Measurements from ENCODE around the gene GFER.
A peak's percentile ranks its signal among the peaks of the same experiment; 100 is the strongest.
"Not testable (repeated sequence)": the region's sequence is repeated elsewhere in the genome, so short reads cannot be mapped to it uniquely, and the experiment has no call there.

The GFER gene

DNA sequence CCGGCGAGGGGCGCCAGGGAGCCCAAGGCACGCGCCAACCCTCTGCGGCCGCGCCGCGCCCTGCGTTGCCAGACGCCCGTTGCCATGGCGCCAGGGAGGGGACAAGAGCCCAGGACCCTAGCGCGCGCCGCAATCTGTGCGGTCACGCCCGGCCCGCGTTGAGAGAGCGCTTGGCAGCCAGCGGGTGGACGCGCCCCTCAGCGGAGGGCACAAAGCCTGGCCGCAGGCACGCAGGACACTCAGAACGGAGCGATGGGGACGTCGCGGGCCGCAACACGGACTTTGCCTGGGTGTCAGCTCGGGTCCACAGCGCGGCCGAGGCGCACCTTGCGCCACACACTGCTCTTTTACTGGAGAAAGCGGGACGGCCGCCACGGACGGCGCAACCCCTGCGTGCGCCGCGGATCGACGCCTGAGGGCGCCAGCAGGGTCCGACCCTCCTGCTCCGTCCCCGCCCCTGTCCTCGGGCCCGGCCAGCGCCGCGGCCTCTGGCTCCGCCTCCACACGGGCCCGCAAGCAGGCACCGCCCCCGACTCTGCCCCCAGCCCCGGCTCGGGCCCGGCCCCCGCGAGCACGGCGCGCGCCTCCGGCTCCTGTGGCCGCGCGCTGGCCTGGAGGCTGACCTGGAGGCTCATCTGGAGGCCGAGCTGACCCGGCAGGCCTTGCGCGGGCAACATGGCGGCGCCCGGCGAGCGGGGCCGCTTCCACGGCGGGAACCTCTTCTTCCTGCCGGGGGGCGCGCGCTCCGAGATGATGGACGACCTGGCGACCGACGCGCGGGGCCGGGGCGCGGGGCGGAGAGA lies at the start of gene GFER:
GFER (plus strand) TSS at position 650 of the 803 bp plus-strand sequence; CDS start at position 676, 26 bp downstream.
- no peak for DNase-seq (ENCODE audit: low read depth in 3 of 3, low spot score in 1 of 3)

DNA sequence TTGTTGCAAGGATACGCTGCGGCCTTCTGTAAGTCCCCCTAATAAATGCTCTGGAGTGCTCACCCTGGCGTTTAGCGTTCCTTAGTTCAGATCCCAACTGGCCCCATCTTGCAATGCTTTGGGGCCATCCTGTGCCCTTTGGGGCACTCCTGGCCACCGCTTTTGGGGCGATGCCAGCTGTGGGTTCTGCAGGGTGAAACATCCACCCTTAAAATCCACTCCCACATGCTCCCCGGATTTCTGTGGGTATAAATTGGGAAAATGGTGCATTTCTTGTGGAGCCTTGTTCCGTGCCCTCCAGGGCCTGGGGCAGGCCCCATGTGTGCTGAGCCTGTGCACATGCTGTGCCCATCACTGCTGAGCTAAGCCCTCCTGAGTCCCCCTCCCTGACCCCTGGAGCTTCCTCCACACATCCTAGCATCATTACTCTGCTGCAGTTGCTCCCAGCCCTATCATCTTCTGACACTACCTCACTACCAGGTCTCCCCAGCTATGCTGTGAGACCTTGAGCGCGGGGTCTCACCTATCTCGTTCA lies 47.0 kb upstream of the GFER start:
- DNase-seq (ENCODE audit: low read depth in 3 of 3, low spot score in 1 of 3): no peak

DNA sequence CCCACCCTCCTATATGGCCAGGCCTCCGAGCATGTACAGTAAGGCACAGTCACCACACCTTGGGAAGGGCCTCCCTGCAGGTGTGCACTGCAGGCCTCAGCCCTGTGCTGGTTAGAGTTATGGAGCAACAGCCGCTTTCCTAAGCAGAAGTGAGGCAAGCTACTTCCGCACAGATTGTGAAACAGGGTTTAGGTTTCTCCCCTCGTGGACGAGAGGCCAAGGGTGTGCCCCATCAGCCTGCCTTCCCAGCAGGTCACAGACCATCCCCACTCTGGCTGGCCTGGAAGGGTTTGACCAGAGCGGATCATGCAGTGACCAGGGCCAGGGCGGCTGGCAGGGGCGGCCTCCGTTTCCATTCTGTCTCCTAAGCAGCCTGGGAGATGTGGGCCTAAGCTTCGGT lies 45.7 kb upstream of the GFER start:
- no peak for DNase-seq (ENCODE audit: low read depth in 3 of 3, low spot score in 1 of 3)

DNA sequence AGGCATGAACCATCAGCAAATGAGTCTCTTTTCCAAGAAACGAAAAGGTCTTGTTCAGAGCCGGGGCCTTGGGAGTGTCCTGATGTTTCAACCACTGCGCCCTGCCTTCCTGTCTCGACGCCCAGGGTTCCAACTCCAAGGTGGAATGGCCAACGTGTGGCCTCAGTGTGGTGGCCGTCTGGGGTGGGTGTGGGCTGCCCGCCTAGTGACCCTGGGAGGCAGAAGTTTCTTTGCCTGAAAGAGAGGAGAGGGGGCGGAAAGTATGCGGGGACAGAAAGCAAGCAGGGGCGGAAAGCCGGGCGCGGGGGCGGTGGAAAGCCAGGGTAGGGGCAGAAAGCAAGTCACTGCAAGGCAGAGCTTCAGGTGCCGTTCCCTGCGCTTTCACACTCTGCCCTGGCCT lies 45.1 kb upstream of the GFER start:
- no peak for DNase-seq (ENCODE audit: low read depth in 3 of 3, low spot score in 1 of 3)

DNA sequence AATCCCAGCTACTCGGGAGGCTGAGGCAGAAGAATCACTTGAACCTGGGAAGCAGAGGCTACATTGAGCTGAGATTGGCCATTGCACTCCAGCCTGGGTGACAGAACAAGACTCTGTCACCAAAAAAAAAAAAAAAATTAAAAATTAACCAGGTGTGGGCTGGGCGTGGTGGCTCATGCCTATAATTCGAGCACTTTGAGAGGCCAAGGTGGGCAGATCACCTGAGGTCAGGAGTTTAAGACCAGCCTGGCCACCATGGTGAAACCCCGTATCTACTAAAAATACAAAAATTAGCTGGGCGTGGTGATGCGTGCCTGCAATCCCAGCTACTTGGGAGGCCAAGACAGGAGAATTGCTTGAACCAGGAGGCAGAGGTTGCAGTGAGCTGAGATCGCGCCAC lies 44.2 kb upstream of the GFER start:
- not testable (repeated sequence) for DNase-seq (ENCODE audit: low read depth in 3 of 3, low spot score in 1 of 3)

DNA sequence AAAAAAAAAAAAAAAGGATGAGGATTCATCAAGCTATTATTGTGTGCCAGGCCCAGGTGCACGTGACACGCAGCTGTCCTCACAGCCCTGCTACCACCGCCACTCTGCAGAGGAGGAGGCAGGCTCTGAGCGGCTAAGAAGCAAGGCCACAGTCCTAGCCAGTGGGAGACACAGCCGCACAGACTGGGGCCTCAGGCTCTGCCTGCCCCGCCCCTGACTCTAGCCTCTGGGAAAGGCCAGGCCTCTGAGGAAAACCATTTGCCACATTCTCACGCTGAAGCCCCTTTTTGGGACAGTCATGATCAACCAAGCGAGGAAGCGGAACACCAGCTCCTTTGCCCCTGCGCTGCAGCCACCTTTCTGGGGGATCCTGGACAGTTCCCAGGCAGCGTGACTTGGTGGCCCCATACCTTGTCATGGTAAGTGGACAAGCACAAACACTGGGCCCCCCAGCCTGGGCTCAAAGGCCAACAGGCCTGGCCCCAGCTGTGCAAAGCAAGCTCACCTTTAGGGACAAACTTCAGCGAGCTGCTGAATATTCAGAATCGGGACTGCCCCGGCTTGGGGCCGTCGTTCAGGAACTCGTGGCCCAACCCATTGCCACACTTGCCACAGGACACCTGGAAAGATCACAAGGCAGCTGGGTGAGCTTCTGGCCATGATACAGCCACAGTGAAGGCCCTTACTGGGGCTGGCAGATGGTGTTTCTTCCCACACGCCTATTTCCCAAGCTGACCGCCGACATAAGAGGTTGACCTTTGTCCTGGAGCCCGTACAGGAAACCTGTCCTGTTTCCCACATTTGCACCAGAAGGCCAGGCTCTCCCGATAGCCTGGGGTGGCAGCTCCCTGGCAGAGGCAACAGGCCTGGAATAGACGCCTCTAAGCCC lies 43.5 kb upstream of the GFER start:
- no peak for DNase-seq (ENCODE audit: low read depth in 3 of 3, low spot score in 1 of 3)

DNA sequence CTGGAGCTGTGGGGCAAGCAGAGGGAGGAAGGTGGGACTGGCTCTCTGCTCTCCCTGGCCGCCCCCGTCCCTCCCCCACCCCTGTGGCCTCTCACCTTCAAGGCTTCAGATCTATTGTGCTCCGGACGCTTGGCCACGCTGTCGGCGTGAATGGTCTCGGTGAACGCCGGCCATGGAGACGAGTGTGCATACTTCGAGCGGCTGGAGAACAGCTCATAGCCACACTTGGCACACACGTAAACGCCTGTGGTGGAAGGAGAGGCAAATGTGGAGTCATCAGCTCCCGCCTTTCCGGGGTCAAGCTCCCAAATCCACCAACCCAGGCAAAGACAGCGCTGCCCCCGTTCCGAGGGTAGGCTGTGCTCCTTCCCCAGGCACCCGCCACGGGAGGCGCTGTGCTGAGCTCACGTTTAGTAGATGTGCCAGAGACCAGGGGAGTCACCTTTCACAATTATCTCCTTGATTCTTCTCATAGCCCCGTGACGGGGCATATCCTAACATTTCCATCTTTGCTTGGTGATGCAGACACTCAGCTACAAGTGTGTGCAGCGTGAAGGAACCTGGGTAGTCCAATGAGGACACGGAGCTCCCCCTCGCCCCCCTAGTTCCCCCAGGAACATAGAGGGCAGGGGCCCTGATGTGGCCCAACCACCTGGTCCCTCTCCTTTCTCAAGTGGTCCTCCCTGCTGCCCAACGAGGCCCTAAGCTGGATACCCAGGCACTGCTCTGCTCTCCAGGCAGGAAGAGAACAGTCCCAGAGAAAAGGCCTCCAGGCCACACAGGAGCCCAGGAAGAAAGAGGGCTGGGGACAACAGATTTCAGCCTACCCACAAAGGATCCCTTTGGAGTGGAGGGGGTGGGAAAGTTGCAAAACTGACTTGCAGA lies 42.6 kb upstream of the GFER start:
- no peak for DNase-seq (ENCODE audit: low read depth in 3 of 3, low spot score in 1 of 3)

DNA sequence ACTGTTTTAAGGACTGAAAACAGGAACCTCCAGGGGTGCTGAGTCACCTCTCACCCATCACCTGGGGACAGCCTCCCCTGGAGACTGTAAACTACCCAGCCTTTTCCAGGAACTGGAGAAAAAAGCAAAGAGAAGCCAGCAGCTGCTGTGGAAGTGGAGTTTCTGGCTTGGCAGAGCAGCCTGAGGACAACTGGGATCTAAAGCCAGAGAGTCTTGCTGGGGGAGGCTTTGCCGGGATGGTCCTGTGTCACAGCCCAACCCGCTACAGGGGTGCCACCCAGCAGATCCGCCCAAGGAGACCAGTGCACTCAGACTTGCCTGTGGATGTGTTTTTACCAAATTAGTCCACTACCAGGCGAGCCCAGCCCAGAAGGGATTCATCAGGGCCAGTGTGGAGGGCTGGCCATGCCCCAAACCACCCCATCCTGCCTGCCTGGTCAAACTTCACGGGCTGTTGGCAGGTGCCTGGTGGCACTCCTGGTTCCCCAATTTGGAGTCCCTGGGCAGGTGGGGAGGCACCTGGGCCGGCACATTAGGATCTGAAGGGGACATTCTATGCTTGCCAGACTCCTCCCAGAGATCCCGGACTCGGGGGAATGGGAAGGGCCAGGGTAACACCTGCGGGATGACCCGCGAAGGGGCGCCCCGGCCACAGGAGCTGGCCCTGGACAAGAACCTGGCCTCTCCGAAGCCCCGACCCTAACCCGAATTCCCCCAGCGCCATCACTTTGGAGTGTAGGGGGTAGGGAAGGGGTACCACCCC lies 41.8 kb upstream of the GFER start:
- no peak for DNase-seq (ENCODE audit: low read depth in 3 of 3, low spot score in 1 of 3)

DNA sequence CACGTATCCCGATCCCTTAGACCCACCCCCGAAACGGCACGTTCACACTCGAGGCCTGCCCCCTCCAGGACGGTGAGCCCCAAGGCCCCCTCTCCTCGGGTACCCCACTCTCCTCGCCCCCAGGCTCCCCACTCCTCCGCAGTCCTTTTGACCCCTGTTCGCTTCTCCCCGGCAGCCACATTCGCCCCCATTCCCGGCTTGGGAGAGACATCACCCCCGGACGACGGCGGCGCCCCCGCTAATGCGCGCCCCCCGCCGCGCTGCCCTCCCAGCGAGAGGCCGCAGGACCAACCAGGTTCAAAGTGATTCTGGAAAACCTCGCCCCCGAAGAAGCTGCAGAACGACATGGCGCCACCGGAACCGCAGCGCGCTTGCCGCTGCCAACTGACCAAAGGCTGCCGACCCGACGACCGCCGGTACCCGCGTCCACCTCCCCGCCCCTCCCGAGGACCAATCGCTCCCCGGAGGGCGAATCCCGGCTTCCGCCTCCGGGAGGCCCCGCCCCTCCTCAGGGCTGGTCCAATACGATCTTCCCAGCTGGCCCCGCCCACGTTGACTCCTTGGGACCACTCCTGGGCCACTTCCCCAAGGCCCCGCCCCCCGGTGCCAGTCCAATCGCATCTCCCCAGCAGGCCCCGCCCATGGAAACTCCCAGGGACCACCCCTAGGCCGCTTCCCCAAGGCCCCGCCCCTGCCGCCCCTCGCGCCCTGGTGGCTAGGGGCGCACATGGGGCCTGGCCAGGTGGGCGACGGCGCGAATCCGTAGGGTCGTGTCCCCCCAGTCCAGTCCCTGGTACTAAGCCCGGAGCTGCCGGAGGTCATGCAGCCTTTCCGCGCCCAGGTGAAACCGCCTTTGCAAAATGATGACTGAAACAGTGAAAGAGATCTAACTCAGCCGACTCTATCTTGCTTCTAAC lies 40.9 kb upstream of the GFER start, which contains the start of gene MSRB1:
MSRB1 (minus strand) TSS at position 390 of the 917 bp plus-strand sequence; CDS start at position 347, 43 bp downstream.
- DNase-seq (ENCODE audit: low read depth in 3 of 3, low spot score in 1 of 3): peak; percentile 95 to 99 (median 98)

DNA sequence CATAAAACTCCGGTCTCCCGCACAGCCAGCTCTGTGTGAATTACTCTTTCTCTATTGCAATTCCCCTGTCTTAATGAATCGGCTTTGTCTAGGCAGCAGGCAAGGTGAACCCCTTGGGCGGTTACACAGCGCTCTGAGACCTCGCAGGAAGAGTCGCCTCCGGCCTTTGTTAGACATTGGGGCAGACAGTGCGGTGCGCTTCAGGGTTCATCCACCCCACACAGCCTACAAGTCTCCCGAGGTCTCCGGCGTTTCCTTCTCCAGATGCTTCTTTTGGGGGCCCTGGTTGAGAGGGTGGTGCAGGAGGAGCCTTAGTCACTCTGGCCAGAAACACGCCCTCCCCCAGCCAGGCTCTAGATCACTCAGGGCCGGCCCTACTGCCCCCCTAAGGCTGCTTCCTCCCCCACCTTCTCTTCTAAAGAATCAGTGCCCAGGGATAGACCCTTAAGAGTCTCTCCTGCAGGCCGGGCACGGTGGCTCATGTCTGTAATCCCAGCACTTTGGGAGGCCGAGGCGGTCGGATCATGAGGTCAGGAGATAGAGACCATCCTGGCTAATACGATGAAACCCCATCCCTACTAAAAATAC lies 39.3 kb upstream of the GFER start:
- DNase-seq (ENCODE audit: low read depth in 3 of 3, low spot score in 1 of 3): no peak

DNA sequence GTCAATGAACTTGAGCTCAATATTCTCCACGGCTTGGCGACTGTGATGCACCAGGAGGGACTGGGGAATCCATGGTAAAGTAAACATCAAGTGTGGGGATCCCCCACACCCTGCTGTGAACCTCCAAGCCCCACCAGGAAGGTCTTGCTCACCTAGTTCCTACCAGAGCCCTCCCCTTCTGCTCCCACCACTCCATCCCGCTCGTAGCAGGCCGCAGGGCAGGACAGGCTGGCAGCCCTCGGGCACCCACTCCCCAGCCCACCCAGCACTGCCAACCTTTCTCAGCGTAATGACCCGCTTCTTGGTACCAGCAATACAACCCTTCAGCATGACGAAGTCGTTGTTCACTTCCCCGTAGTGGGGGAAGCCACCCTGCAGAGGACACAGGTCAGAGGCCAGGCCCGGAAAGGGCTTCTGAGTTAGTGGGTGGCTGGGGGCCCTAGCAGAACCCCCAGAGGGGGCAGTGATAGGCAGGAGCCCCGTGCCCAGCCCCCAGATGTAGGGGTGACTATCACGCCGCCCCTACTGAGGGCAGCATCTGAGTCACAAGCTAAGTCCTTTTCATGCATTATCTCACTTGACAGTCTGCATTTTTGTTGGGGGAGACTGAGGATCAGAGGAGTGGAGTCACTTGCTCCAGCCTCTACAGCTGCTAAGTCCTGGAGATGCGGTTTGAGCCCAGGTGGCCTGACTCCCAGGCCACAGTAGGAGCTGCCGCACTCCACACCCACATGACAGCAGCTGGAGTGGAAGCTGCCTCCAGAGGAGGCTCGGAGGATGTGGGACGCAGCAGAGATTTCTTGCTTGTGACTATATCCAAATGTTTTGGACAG lies 38.2 kb upstream of the GFER start:
- no peak for DNase-seq (ENCODE audit: low read depth in 3 of 3, low spot score in 1 of 3)

DNA sequence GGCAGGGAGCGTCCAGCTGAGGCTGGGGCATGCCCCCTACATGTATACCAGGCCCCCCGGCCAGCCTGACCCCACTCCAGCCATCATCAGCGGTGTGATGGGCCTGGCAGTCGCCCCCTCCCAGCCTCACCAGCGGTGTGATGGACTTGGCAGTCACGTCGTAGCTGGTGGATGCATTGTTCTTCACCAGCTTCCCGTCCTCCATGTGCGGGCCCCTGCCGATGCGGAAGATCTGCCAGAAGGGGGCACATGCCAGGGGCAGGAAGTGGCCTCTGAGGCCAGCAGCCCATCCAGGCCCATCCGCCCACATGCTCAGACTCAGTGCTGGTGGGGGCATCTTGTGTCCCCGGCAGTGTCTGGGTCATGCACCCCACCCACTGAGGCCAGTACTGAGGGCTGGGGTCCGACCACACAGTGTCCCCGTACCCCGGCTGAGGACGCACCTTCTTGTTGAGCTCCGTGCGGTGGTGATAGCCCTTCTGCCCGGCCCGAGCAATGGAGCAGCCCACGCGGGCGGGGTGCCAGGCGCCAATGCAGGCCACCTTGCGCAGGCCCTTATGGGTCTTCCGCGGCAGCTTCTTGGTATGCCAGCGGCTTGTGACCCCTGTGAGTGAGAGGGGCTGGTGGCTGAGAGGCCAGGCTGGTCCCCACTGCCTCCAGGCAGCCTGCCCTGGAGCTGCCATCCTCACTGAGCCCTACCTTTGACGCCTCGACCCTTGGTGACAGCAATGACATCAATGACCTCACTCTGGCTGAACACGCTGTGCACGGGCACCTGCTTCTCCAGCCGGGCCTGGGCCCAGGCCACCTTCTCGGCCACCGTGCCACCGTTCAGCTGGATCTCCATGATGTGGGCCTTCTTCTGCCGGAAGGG lies 37.3 kb upstream of the GFER start:
- no peak for DNase-seq (ENCODE audit: low read depth in 3 of 3, low spot score in 1 of 3)

DNA sequence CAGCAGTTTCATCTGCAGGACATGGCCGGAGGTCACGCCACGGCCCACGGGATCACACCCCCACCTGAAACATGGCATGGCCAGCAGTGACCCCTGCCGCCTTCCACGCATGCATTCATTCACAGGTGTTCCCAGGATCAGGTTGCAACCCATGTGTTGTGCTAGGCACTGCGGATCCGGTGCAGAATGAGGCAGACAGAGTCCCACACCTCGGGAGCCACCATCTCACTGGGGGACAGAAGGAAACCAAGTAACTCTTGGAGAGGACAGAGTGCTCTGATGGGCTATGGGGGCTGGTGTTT lies 36.7 kb upstream of the GFER start:
- DNase-seq (ENCODE audit: low read depth in 3 of 3, low spot score in 1 of 3): no peak

DNA sequence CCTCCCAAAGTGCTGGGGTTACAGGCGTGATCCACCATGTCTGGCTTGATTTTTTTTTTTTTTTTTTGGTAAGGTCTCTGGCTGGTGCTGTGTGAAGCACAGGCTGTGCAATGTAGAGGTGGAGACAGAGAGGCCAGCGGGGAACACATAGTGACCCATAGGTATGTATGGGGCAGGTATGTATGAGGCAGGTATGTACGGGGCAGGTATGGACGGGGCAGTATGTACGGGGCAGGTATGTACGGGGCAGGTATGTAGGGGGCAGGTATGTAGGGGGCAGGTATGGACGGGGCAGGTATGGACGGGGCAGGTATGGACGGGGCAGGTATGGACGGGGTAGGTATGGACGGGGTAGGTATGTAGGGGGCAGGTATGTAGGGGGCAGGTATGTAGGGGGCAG lies 34.5 kb upstream of the GFER start:
- DNase-seq (ENCODE audit: low read depth in 3 of 3, low spot score in 1 of 3): no peak

DNA sequence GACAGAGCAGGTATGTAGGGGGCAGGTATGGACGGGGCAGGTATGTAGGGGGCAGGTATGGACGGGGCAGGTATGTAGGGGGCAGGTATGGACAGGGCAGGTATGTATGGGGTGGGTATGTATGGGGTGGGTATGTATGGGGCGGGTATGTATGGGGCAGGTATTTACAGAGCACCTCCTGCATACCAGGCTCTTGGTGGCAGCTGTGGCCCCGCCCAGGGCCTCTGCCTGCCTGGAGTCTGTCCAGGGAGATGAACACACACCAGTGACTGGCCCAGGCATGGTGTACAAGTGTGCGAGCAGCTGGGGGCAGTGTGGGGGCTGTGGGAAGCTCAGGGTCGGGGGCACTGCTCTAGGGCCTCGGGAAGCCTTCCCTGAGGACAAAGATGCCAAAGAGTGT lies 33.9 kb upstream of the GFER start:
- no peak for DNase-seq (ENCODE audit: low read depth in 3 of 3, low spot score in 1 of 3)

DNA sequence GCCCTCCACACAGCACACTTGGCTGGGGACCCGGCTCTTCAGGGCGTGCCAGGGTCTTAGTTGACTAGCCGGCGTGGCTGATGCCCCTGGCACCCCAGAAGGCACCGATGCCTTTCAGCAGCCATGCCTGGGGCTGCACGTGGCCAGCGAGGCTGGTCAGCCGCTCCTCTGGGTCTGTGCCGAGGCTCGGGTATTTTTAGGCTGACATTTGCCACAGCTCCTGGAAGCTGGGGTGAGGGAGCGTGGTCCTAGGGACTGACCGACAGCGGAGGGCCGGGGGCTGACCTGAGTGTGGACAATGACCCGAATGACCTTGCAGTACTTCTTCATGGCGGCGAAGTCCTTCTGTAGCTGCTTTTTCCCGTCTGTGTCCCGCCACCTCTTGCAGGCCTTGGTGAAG lies 33.4 kb upstream of the GFER start:
- no peak for DNase-seq (ENCODE audit: low read depth in 3 of 3, low spot score in 1 of 3)

DNA sequence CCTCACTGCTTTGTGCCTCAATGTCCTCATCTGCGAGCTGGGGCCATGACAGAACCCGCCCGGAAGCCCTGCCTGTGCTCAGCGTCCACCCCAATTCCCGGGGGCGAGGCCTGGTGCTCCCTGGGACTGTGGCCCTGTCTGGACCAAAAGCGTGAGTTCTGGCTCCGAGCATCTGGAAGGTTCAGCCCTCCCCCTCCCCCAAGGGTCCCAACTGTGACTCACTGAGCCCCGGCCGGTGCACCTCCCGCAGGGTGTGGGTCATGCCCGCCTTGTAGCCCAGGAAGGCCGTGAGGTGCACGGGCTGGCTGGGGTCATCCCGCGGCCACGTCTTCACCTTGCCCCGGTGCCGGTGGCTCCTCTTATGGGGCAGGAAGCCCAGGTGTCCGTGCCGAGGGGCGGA lies 30.3 kb upstream of the GFER start:
- no peak for DNase-seq (ENCODE audit: low read depth in 3 of 3, low spot score in 1 of 3)

Measured in stimulated activated CD4-positive, alpha-beta T cell treated with anti-CD3 and anti-CD28 coated beads, TNF-alpha, amount 100 ng/mL, for 1 hour (primary cell).